Measurements from ENCODE around the gene OR51E1.

DNA sequence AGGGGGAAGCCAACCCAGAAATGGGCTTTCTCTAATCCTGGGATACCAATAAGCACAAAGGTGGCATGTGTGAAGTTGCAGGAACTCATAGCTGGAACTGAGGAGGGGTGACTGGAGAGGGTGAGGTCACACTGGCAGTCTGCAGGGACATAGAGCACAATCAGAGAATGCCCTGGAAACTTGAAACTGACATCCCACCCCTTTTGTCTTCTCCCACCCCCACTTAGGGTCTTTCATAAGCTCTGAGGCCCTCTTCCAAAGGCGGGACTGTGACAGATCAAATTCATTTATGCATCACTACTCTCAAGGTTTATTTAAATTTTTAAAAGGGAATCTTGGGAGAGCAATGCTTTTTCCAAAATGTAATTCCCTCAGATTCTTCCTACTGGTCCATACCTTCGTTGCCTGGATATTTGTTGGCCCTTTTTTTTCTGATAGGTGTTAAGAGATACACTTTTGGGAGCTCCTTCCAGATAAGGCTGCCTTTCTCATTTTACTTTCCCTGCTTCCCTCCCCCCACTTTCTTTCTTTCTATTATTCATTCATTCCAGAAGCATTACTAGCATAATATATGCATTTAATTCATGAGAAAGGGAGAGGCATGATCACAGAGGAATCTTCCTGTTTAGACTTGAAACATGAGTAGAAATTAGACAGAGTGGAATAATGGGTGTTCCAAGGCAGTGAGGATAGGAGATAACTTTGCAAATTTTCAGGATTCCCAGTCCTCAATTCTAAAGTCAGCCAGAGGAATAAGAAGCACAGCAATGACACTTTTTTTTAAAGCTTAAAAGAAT, 39.0 kb downstream of the OR51E1 start:
- TF ChIP-seq CTCF (IDR thresholded peaks at IDR 0.05): no peak
- TF ChIP-seq EP300 (IDR thresholded peaks at IDR 0.05; ENCODE audit: low read depth): no peak
- no peak for TF ChIP-seq POLR2AphosphoS5 (IDR thresholded peaks at IDR 0.05)
- TF ChIP-seq POLR2A (IDR thresholded peaks at IDR 0.05): no peak

All from transverse colon (tissue), 4 donors.